ENCODE results near the gene CBX5.

DNA sequence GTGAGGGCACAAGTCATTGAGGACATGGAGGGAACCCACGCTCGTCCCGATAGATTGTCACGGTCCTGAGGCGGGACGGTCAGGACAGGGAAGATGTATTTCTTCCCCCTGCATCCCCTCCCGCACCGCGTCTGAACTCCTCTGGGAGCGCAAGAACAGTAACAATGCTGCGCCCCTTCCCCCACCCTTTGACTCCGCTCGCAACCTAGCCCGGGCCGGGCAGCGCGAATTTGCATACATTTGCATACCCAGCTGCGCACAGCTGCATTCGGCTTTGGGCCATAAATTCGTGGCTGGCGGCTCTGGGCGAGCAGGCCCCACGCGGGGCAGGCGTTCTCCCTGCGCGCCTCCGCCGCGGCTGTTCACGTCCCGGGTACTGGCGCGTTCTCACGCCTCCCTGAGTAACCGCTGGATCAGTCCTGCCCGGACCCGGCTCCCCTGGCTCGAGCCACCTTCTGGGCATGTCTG lies 62.1 kb downstream of the CBX5 start:
- TF ChIP-seq, protein P1, sequence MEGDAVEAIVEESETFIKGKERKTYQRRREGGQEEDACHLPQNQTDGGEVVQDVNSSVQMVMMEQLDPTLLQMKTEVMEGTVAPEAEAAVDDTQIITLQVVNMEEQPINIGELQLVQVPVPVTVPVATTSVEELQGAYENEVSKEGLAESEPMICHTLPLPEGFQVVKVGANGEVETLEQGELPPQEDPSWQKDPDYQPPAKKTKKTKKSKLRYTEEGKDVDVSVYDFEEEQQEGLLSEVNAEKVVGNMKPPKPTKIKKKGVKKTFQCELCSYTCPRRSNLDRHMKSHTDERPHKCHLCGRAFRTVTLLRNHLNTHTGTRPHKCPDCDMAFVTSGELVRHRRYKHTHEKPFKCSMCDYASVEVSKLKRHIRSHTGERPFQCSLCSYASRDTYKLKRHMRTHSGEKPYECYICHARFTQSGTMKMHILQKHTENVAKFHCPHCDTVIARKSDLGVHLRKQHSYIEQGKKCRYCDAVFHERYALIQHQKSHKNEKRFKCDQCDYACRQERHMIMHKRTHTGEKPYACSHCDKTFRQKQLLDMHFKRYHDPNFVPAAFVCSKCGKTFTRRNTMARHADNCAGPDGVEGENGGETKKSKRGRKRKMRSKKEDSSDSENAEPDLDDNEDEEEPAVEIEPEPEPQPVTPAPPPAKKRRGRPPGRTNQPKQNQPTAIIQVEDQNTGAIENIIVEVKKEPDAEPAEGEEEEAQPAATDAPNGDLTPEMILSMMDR (IDR thresholded peaks at IDR 0.05) = no peak
- no peak for TF ChIP-seq POLR2A (IDR thresholded peaks at IDR 0.05)

All from ovary (tissue), 3 donors.